ENCODE results near the gene PEX14. TPM values are rescaled to one million over a fixed set of nuclear protein-coding genes. Genes with fewer than 3 reads are reported as not detected.

The PEX14 gene
- total RNA-seq, 1 donor from 2014 or later, result 28.0 TPM

GRCh38 chr1:10599194-10599861, 124.6 kb downstream of the PEX14 start:
- no peak for DNase-seq (ENCODE audit: low read depth, low spot score)
- peaks cover 45% of the 10 kb centered on the region for H3K4me1 Mint-ChIP-seq

GRCh38 chr1:10601342-10602070, 126.8 kb downstream of the PEX14 start:
- Mint-ChIP-seq H3K9me3 (no peaks in the 10 kb centered on the region), H3K4me3 (no peak overlapping the region), H3K27ac (ENCODE audit: unreplicated experiment) (no peak overlapping the region), H3K27me3 (ENCODE audit: low read depth) (no peaks in the 10 kb centered on the region), H3K36me3 (ENCODE audit: low read depth) (no peaks in the 10 kb centered on the region), H3K4me1 (peaks cover 29% of the 10 kb centered on the region)
- no peak for DNase-seq (ENCODE audit: low read depth, low spot score)
- no peak for TF ChIP-seq CTCF (conservative IDR thresholded peaks at IDR 0.05)

More at GRCh38 chr1:10599194-10599861, 124.6 kb downstream of the PEX14 start:
- no peak overlapping the region for H3K4me3 Mint-ChIP-seq
- H3K9me3 Mint-ChIP-seq, result no peaks in the 10 kb centered on the region
- no peaks in the 10 kb centered on the region for H3K27me3 Mint-ChIP-seq (ENCODE audit: low read depth)
- H3K36me3 Mint-ChIP-seq (ENCODE audit: low read depth), result no peaks in the 10 kb centered on the region
- no peak for TF ChIP-seq CTCF (conservative IDR thresholded peaks at IDR 0.05)
- no peak overlapping the region for H3K27ac Mint-ChIP-seq (ENCODE audit: unreplicated experiment)

GRCh38 chr1:10602936-10603335, 128.2 kb downstream of the PEX14 start:
- Mint-ChIP-seq H3K27me3 (ENCODE audit: low read depth) (no peaks in the 10 kb centered on the region), H3K9me3 (no peaks in the 10 kb centered on the region), H3K4me3 (no peak overlapping the region), H3K4me1 (peaks cover 16% of the 10 kb centered on the region), H3K36me3 (ENCODE audit: low read depth) (no peaks in the 10 kb centered on the region), H3K27ac (ENCODE audit: unreplicated experiment) (no peak overlapping the region)
- no peak for TF ChIP-seq CTCF (conservative IDR thresholded peaks at IDR 0.05)
- no peak for DNase-seq (ENCODE audit: low read depth, low spot score)

- no peaks in the 10 kb centered on the region for H3K9me3 Mint-ChIP-seq
- no peak overlapping the region for H3K27ac Mint-ChIP-seq (ENCODE audit: unreplicated experiment)
- no peaks in the 10 kb centered on the region for H3K36me3 Mint-ChIP-seq (ENCODE audit: low read depth)
- no peak overlapping the region for H3K4me3 Mint-ChIP-seq
- no peak for DNase-seq (ENCODE audit: low read depth, low spot score)
- H3K27me3 Mint-ChIP-seq (ENCODE audit: low read depth), result no peaks in the 10 kb centered on the region
- TF ChIP-seq CTCF (conservative IDR thresholded peaks at IDR 0.05), result no peak
- peaks cover 7% of the 10 kb centered on the region for H3K4me1 Mint-ChIP-seq
Measured at GRCh38 chr1:10604966-10605365, 130.2 kb downstream of the PEX14 start.

- H3K4me1 Mint-ChIP-seq, result peaks cover 7% of the 10 kb centered on the region
Measured at GRCh38 chr1:10606064-10606463, 131.3 kb downstream of the PEX14 start.

More at GRCh38 chr1:10606064-10606463, 131.3 kb downstream of the PEX14 start:
- no peak for DNase-seq (ENCODE audit: low read depth, low spot score)
- Mint-ChIP-seq H3K4me3 (no peak overlapping the region), H3K36me3 (ENCODE audit: low read depth) (no peaks in the 10 kb centered on the region), H3K9me3 (no peaks in the 10 kb centered on the region), H3K27ac (ENCODE audit: unreplicated experiment) (no peak overlapping the region), H3K27me3 (ENCODE audit: low read depth) (no peaks in the 10 kb centered on the region)
- no peak for TF ChIP-seq CTCF (conservative IDR thresholded peaks at IDR 0.05)

Measured in neural crest cell (in vitro differentiated cells).